NCI-H1436 treated with DMSO at 0.1 percent for 48 hours (cell line): ENCODE measurements around the gene SELENOP.
"Not testable (repeated sequence)": the region's sequence is repeated elsewhere in the genome, so short reads cannot be mapped to it uniquely, and the experiment has no call there.

Experiments used
- DNase-seq: peaks from one replicate; lab custom pipeline; 2025; lab: John Stamatoyannopoulos, UW

The SELENOP gene

GRCh38 chr5:42826757-42827515 lies 15.2 kb upstream of the SELENOP start:
- DNase-seq, result no peak

DNA sequence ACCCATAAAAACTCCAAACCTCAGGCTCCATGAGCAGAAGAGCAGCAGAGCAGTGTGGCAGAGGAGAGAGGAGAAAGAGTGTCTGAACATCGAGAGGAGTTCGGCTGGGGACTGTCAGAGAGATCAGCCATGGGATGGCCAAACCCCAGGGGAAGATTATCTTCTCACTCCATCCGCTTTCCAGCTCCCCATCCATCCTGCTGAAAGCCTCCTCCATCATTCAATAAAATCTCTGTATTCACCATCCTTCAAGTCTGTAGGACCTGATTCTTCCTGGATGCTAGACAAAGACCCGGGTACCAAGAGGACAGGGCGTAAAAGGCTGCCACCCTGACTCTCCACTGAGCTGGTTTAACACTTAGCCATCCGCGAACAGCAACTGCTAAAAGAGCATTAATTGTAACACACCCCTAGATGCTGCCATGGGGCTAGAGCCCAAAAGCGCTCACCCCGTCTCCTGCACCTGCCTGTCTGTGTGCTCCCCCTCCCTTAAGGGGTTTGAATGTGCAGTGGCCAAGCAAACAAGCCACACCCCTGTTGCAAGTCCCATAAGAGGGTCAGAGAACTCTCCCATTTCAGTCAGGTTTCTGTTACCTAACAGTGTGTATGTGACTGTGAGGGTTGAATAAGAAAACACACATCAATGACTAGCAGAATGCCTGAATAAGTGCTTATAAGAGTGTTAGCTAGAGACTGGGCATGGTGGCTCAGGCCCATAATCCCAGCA lies 13.9 kb upstream of the SELENOP start:
- no peak for DNase-seq

GRCh38 chr5:42824347-42824976 lies 12.8 kb upstream of the SELENOP start:
- no peak for DNase-seq

GRCh38 chr5:42822548-42822947 lies 10.9 kb upstream of the SELENOP start:
- DNase-seq, result no peak

- DNase-seq, result no peak
Measured at GRCh38 chr5:42819745-42820144, 8.1 kb upstream of the SELENOP start.

DNA sequence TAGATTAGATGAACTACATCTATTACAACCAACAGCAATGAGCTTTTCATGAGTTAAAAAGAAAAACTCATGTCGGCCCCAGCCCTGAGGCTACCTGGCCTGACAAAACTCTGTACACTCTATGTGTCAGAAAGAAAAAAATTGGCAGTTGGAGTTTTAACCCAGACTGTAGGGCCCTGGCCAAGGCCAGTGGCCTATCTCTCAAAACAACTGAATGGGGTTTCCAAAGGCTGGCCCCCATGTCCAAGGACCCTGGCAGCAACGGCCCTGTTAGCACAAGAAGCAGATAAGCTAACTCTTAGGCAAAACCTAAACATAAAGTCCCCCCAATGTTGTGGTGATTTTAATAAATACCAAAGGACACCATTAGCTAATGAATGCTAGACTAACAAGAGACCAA lies 4.9 kb upstream of the SELENOP start:
- DNase-seq, result not testable (repeated sequence)

- DNase-seq, result no peak
Measured at GRCh38 chr5:42813533-42813932, 1.8 kb upstream of the SELENOP start.

DNA sequence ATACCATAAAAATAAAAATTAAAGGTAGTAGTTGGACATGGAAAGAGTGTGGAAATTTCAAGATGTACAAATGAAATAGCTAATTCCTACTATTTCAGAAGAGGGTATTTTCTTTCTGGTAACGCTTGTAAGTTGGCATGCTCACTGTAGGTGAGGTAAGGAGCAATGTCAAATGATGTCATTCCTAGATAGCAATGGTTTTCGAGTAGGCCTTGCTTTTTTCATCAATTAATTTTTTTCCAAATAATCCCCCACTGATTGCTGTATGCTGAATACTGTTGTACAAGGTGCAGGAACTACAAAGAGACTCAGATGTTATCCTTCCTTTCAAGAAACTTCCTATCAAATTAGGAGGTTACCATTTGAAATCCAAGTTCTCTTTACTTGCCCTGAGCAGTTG lies 928 bp upstream of the SELENOP start:
- DNase-seq, result no peak

GRCh38 chr5:42810834-42811590 lies 680 bp downstream of the SELENOP start:
- no peak for DNase-seq

DNA sequence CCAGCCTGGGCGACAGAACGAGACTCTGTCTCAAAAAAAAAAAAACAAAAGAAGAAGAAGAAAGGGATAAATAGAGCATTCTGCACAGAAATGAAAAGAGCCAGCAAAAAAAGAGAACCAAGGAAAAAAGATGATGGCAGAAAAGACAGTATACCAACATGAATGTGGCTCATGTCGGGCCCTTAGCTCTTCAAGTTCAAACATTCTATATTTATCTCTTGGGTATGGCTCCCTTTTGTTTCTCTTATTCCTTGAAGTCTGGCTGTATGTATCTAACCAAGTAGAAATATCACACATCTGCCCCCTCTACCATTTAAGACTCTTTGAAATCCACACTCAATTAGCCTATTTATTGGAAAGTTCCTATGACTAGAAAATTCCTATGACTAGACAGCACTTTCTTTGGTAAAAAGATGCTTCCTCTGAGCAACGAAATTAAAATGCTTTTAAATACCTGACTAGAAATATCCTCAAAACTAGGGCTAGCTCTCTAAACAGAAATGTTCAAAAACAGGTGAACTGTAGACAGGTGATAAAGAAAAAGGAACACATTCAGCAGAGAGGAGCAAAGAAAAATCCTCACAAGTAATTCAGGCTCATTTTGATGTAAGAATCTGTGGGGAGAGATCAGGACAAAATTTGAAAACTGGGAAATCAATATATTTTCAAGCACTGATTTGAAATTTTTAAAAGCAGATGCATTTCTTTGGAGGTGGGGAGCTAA lies 2.6 kb downstream of the SELENOP start:
- no peak for DNase-seq

DNA sequence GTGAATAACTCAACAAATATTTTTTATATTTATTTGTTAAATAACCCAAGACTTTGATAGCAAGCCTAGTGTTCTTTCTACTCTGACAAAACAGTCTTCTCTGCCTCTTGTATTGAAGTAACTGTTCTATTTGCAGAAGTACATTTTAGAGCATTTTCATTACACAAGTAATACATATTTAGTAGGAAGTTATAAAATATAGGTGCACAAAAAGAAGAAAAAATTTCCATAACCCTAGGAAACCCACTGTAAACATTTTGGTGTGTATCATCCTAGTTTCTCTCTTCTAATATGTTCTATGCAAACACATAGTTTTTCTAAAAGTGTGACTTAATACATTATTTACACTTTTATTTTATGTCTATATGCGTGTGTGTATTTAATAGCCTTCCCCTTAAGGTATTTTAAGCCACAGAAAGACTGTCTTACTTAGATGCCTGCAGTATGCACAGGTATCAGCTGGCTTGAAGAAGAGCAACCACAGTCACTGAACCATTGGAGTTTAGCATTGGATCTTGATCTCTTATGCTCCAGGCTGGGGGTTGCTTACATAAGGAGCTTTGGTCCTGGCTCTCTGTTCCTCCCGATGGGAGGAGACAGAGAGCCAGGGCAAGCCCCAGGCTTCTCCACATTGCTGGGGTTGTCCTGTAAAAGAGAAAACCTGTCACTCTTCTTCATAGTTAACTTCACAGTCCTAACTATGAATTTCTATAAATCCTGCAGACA lies 3.8 kb downstream of the SELENOP start:
- DNase-seq, result no peak

DNA sequence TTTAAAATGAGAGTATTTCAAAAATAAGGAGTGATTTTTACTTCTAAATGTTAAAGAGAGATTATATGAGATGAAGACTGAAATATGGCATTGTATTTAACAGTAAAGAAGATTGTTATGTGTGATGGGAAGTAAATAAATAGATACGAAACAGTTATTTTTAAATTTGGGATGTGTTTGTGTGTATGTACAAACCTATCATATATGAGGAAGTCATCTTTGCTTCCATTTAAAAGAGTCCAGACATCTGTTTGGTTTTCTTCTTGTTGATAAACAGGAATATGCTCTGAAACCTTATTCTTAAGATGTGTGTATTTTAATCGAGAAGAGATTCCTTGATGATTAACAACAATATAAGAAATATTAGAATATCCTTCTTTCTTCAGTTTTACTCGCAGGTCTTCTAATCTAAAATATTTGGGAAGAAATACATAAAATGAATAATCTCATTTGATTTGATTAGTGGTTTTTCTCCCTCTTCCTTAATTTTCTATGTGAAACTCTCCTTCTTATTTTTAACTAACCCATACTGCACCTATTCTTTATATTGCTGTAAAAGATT lies 4.9 kb downstream of the SELENOP start:
- no peak for DNase-seq

- no peak for DNase-seq
Measured at GRCh38 chr5:42806004-42806700, 5.5 kb downstream of the SELENOP start.

GRCh38 chr5:42804717-42805339 lies 6.9 kb downstream of the SELENOP start:
- no peak for DNase-seq

GRCh38 chr5:42801516-42802166 lies 10.1 kb downstream of the SELENOP start:
- no peak for DNase-seq

DNA sequence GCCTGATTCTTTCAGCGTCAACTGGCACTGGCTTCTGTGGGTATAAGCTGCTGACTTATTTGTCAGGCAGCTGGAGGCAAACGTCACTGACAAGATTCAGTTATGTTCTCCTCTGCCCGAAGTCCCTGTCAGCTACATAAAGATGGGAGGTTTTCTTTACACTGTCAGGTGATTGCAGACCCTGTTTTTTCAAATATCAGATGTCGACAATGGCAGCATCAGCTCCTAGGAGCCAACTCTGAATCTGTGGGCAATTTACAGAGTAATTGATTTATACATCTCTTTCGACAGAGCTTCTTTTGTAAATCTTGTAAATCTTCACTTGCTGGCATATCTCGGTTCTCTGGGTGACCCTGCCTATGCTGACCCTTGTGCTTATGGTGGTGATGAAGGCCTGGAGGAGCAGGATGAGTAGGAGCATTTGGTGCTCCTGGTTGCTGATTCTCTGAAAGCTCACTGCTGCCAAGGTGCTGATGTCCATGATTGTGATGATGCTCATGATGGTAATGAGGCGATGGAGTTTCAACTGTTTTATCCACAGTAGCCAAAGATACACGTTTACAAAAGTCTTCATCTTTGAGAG lies 10.9 kb downstream of the SELENOP start:
- no peak for DNase-seq

DNA sequence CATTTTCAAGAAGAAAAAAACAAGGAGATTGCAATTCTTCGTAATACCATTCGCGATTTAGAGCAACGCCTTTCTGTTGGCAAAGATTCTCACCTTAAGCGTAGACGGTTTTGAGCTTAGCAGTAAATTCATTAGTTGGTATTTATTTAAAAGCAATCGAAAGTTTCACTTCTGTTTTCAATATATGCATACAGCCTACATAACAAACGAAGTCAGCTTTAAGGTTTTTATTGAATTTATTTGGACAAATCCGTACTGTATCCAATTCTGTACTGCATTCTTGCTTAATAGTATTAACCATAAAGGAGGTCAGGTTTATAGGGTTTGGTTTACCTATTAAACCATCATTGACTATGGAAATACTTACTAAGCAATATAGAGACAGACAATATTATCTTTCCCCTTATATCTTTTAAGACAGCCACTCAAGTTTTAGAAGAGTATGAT lies 12.0 kb downstream of the SELENOP start:
- DNase-seq, result no peak

GRCh38 chr5:42799241-42799608 lies 12.5 kb downstream of the SELENOP start:
- no peak for DNase-seq
